IMR-90 (cell line): ENCODE data around the gene TGM4. TPM values are rescaled to one million over a fixed set of nuclear protein-coding genes. Genes with fewer than 3 reads are reported as not detected.

Source experiments
- ATAC-seq: fragments of 200-7000 bp; cut with Tn5 transposase; 2 replicates; pipeline ENCODE4 v1.9.1; 2020; ENCODE audit warnings: low read depth, mild to moderate bottlenecking, moderate library complexity
- BruUV-seq: library from RNA; stranded (reverse); fragments of 400-500 nt; replicated peaks from 2 replicates; lab custom pipeline; 2021; lab: Mats Ljungman, UMichigan
- CTCF ChIA-PET: fragments of 300-600 bp; formaldehyde crosslinking; extraction: SDS; loops from one replicate; lab custom pipeline; 2021; ENCODE audit warnings: antibody characterized with exemption; lab: Yijun Ruan, JAX
- POLR2A ChIA-PET: fragments of 300-600 bp; sonication (Branson Sonifier 250); formaldehyde crosslinking; loops from one replicate; lab custom pipeline; 2022; ENCODE audit warnings: antibody characterized with exemption; ENCODE audit not compliant: unreplicated experiment; lab: Charles Lee
- DNase-seq: peaks from one replicate; pipeline ENCODE4 v3.0.0; 2013
- H2AFZ ChIP-seq: replicated peaks from 2 replicates; pipeline ENCODE3; 2013; ENCODE audit warnings: low read length, mild to moderate bottlenecking; ENCODE audit not compliant: poor library complexity
- H2AK5ac ChIP-seq: 2 replicates; pipeline ENCODE4 v1.6.1; 2013; ENCODE audit warnings: low read depth, low read length, inconsistent platforms
- H2AK9ac ChIP-seq: replicated peaks from 2 replicates; pipeline ENCODE3; 2013; ENCODE audit warnings: mild to moderate bottlenecking, low read depth, low read length, moderate library complexity; ENCODE audit not compliant: poor library complexity
- H2BK120ac ChIP-seq: 2 replicates; pipeline ENCODE4 v1.6.1; 2013; ENCODE audit warnings: low read depth, low read length, inconsistent platforms
- H2BK15ac ChIP-seq: 3 replicates; pipeline ENCODE4 v1.6.1; 2013; ENCODE audit warnings: low read depth, low read length, inconsistent platforms
- H2BK20ac ChIP-seq: 2 replicates; pipeline ENCODE4 v1.6.1; 2013; ENCODE audit warnings: low read depth, mild to moderate bottlenecking, inconsistent platforms, low read length, moderate library complexity
- H2BK5ac ChIP-seq: 2 replicates; pipeline ENCODE4 v1.6.1; 2013; ENCODE audit warnings: mild to moderate bottlenecking, low read depth, low read length, inconsistent platforms; ENCODE audit not compliant: poor library complexity, severe bottlenecking
- H3K14ac ChIP-seq: replicated peaks from 2 replicates; pipeline ENCODE4 v1.6.1; 2013; ENCODE audit warnings: low read depth, low read length, inconsistent platforms
- H3K18ac ChIP-seq: 2 replicates; pipeline ENCODE4 v1.6.1; 2013; ENCODE audit warnings: low read depth, low read length, control low read depth
- H3K23ac ChIP-seq: 2 replicates; pipeline ENCODE4 v1.6.1; 2013; ENCODE audit warnings: low read depth, low read length, inconsistent platforms
- H3K27ac ChIP-seq: 2 replicates; pipeline ENCODE4 v1.5.1; 2013; ENCODE audit warnings: mild to moderate bottlenecking, control low read depth, low read length; ENCODE audit not compliant: insufficient read depth
- H3K27me3 ChIP-seq: 2 replicates; pipeline ENCODE4 v1.6.1; 2013; ENCODE audit warnings: low read length; ENCODE audit not compliant: control insufficient read depth, insufficient read depth
- H3K36me3 ChIP-seq: 2 replicates; pipeline ENCODE4 v1.6.1; 2013; ENCODE audit warnings: low read length, mixed read lengths; ENCODE audit not compliant: control insufficient read depth, insufficient read depth
- H3K4ac ChIP-seq: 2 replicates; pipeline ENCODE4 v1.6.1; 2013; ENCODE audit warnings: low read depth, low read length, inconsistent platforms
- H3K4me1 ChIP-seq: 2 replicates; pipeline ENCODE4 v1.6.1; 2013; ENCODE audit warnings: low read length, mixed read lengths; ENCODE audit not compliant: control insufficient read depth, insufficient read depth
- H3K4me2 ChIP-seq: 2 replicates; pipeline ENCODE4 v1.6.1; 2013; ENCODE audit warnings: low read depth, mild to moderate bottlenecking, control low read depth, low read length, moderate library complexity
- H3K4me3 ChIP-seq: 2 replicates; pipeline ENCODE4 v1.5.1; 2013; ENCODE audit warnings: low read depth, mild to moderate bottlenecking, control low read depth, low read length, moderate library complexity; ENCODE audit not compliant: insufficient read depth
- H3K56ac ChIP-seq: 2 replicates; pipeline ENCODE4 v1.6.1; 2013; ENCODE audit warnings: low read length, inconsistent platforms; ENCODE audit not compliant: insufficient read depth; ENCODE audit errors: extremely low read depth
- H3K79me1 ChIP-seq, 2 experiments: 2 replicates each; pipeline ENCODE4 v1.6.1; 2013; ENCODE audit warnings: low read length in 2 of 2, inconsistent platforms in 1 of 2, low read depth in 1 of 2
- H3K9ac ChIP-seq: 2 replicates; pipeline ENCODE4 v1.6.1; 2013; ENCODE audit warnings: low read depth, low read length, control low read depth
- H3K9me1 ChIP-seq: 2 replicates; pipeline ENCODE4 v1.6.1; 2013; ENCODE audit warnings: low read length, inconsistent platforms; ENCODE audit not compliant: insufficient read depth
- H3K9me3 ChIP-seq: 2 replicates; pipeline ENCODE4 v1.6.1; 2013; ENCODE audit warnings: low read length; ENCODE audit not compliant: control insufficient read depth, insufficient read depth
- H4K20me1 ChIP-seq: 2 replicates; pipeline ENCODE4 v1.6.1; 2013; ENCODE audit warnings: low read length, inconsistent platforms; ENCODE audit not compliant: insufficient read depth
- H4K5ac ChIP-seq: 2 replicates; pipeline ENCODE4 v1.6.1; 2013; ENCODE audit warnings: mild to moderate bottlenecking, low read depth, low read length, control low read depth
- H4K8ac ChIP-seq, 2 experiments: 2 replicates each; pipeline ENCODE4 v1.6.1; 2013; ENCODE audit warnings: low read depth in 2 of 2, low read length in 2 of 2, control low read depth in 1 of 2, inconsistent platforms in 1 of 2
- H4K91ac ChIP-seq: 2 replicates; pipeline ENCODE4 v1.6.1; 2013; ENCODE audit warnings: low read depth, low read length, inconsistent platforms; ENCODE audit not compliant: insufficient read depth
- FOS ChIP-seq: fragments of 150-350 bp; IDR thresholded peaks from 2 replicates; pipeline ENCODE4 v1.6.1; 2016; ENCODE audit warnings: low read depth, low read length
- RFX5 ChIP-seq: IDR thresholded peaks from 2 replicates; pipeline ENCODE4 v1.8.0; 2012; ENCODE audit warnings: low read depth, mild to moderate bottlenecking, low read length, moderate library complexity
- WGBS, 2 experiments: methylation state at CpG; one replicate each; pipeline versions ENCODE4 v1.1.5 to v1.1.7; 2013; ENCODE audit warnings: missing lambda C conversion rate in 2 of 2; ENCODE audit not compliant: insufficient read length in 1 of 2; ENCODE audit errors: extremely low coverage in 2 of 2; 5-methylcytosine and 5-hydroxymethylcytosine counted together
- dilution Hi-C: fragments of 300-500 bp; cut with HindIII; formaldehyde crosslinking; loops from one replicate; pipeline ENCODE4 v1.14.3; 2018; ENCODE audit warnings: low sequenced_read_pairs; ENCODE audit not compliant: unreplicated experiment
- in situ Hi-C: fragments of 300-500 bp; cut with MboI; formaldehyde crosslinking; loops from 3 replicates; pipeline ENCODE4 v1.14.3; 2019; ENCODE audit warnings: low sequenced_read_pairs, inconsistent platforms, mixed read lengths
- intact Hi-C: fragments of 100-400 bp; cut with micrococcal nuclease; formaldehyde crosslinking; loops from 2 replicates; pipeline ENCODE4 v1.10.0; 2022
- polyA plus RNA-seq, 3 experiments: library from polyadenylated mRNA; depleted of rRNA; stranded (reverse); fragments of >200 nt; gene quantifications; 2 replicates each; pipeline ENCODE4 v1.2.3, GENCODE V29; 2012; ENCODE audit warnings: low replicate concordance in 1 of 3
- total RNA-seq: library from RNA; depleted of rRNA; stranded (reverse); fragments of >200 nt; gene quantifications from 2 replicates; pipeline ENCODE4 v1.2.3, GENCODE V29; 2012

TGM4 gene
- total and polyA plus RNA-seq, 2 of the 4 experiments (the other 2 are of a cell fraction) = under 0.01 to 0.10 TPM

DNA sequence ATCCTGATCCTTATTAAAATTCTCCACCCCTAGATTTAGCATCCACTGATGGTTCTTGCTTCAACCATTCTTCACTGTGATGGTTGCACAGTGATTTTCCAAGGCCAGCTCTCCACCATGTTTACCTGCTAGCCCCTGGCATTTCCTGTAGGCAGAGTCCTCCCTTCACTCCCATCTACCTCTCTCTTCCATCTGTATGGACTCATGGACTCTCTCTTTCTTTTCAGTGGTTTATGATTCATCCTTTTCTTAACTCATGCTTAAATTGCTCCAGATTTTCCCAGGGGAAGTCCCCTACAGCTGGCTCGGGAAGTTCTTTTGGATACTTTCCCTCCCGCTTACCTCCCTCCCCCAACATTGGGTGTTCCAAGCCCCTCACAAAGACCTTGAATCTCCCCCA, 18.7 kb downstream of the TGM4 start:
- peak overlapping the region; percentile 39; the same call in 1 of the 2 replicates for H3K27ac ChIP-seq
- peak; percentile 84 for ATAC-seq

More for the DNA sequence above, 18.7 kb downstream of the TGM4 start:
- dilution Hi-C loops = no loop called here
- TF ChIP-seq RFX5 = no peak
- TF ChIP-seq FOS = peak; percentile 38; the same call in 1 of the 2 replicates
- Histone ChIP-seq H3K4ac (peak overlapping the region; percentile 88), H3K14ac (peak overlapping the region; percentile 75), H3K4me3 (no peak overlapping the region), H3K36me3 (no peaks in the 10 kb centered on the region), H3K23ac (no peak overlapping the region), H2AK9ac (peak overlapping the region; percentile 90), H2AFZ (peak overlapping the region; percentile 82), H3K4me1 (peaks cover 10% of the 10 kb centered on the region), H2BK5ac (peak overlapping the region; percentile 66), H4K8ac (peak overlapping the region in 1 of 2 experiments; percentile 56; a peak in 1 of 4 replicates), H3K9me1 (peaks cover 10% of the 10 kb centered on the region; the same call in 1 of the 2 replicates), H3K9me3 (no peaks in the 10 kb centered on the region), H3K4me2 (peak overlapping the region; percentile 74; the same call in 1 of the 2 replicates), H4K20me1 (no peaks in the 10 kb centered on the region), H3K56ac (no peak overlapping the region; the same call in 1 of the 2 replicates), H4K5ac (peak overlapping the region; percentile 30; the same call in 1 of the 2 replicates), H3K79me1 (peaks cover 0 to 4% of the 10 kb centered on the region in 2 experiments; a peak in 1 of 4 replicates), H3K18ac (peak overlapping the region; percentile 71; the same call in 1 of the 2 replicates), H2AK5ac (peak overlapping the region; percentile 90), H4K91ac (peak overlapping the region; percentile 75), H2BK15ac (peak overlapping the region; percentile 2; the same call in 1 of the 3 replicates), H3K9ac (no peak overlapping the region), H2BK20ac (peak overlapping the region; percentile 89), H3K27me3 (no peaks in the 10 kb centered on the region), H2BK120ac (peak overlapping the region; percentile 80)
- in situ Hi-C loops = loop anchor here (25.0 kb wide), 1 partner anchor 556 kb away; the partner anchor contains the start of gene TCAIM
- peak; percentile 87 for DNase-seq
- 20% methylated on average over 2 of the region's 2 CpGs; no CpG with 5 or more reads in 1 of the 2 experiments for WGBS, 2 experiments
- BruUV-seq = no TSS peak
- intact Hi-C loops = no loop called here
- CTCF ChIA-PET = interaction anchor here (0.6 kb wide), 1 partner anchor 237 kb away, joined by 6 read pairs; no protein-coding TSS in a partner anchor
- POLR2A ChIA-PET = no interaction called here
